Kidney (tissue), 14 donors: ENCODE results near the gene MYBPHL. TPM values are rescaled to one million over a fixed set of nuclear protein-coding genes. Genes with fewer than 3 reads are reported as not detected.

Experiments used
- DNase-seq, 5 donors: peaks; one replicate each; pipeline ENCODE4 v3.0.0-alpha.2; 2013 to 2020
- FAIRE-seq: peaks from 2 replicates; lab custom pipeline; 2012; peaks lifted over from hg19 to GRCh38; lab: Jason Lieb, UNC
- H3K27ac ChIP-seq, 2 donors: one replicate each; pipeline ENCODE4 v1.7.0; 2013; ENCODE audit warnings: low read depth in 2 of 2, low read length in 2 of 2, inconsistent platforms in 1 of 2
- H3K27me3 ChIP-seq: one replicate; pipeline ENCODE4 v1.7.1; 2013; ENCODE audit warnings: low read length, inconsistent platforms; ENCODE audit not compliant: control insufficient read depth, insufficient read depth
- H3K36me3 ChIP-seq, 3 donors: one replicate each; pipeline versions ENCODE4 v1.7.0 to v1.7.1; 2013; ENCODE audit warnings: low read length in 3 of 3, control low read depth in 1 of 3, inconsistent platforms in 1 of 3; ENCODE audit not compliant: insufficient read depth in 3 of 3, control insufficient read depth in 2 of 3
- H3K4me1 ChIP-seq, 3 donors: one replicate each; pipeline versions ENCODE4 v1.7.0 to v1.7.1; 2013; ENCODE audit warnings: low read length in 3 of 3, inconsistent platforms in 1 of 3, low read depth in 1 of 3; ENCODE audit not compliant: control insufficient read depth in 2 of 3, insufficient read depth in 2 of 3
- H3K4me3 ChIP-seq, 3 donors: one replicate each; pipeline versions ENCODE4 v1.7.0 to v1.8.1; 2013; ENCODE audit warnings: low read length in 3 of 3, control low read depth in 1 of 3, inconsistent platforms in 1 of 3
- H3K9ac ChIP-seq, 3 donors: one replicate each; pipeline versions ENCODE4 v1.7.0 to v1.7.1; 2013; ENCODE audit warnings: low read length in 3 of 3, control low read depth in 1 of 3, inconsistent platforms in 1 of 3
- H3K9me3 ChIP-seq, 3 donors: one replicate each; pipeline versions ENCODE4 v1.7.0 to v1.7.1; 2013; ENCODE audit warnings: low read length in 3 of 3, control low read depth in 1 of 3, inconsistent platforms in 1 of 3; ENCODE audit not compliant: control insufficient read depth in 2 of 3, insufficient read depth in 1 of 3
- CTCF ChIP-seq: IDR thresholded peaks from 3 replicates; pipeline ENCODE4 v1.5.1; 2012; ENCODE audit warnings: mild to moderate bottlenecking, moderate library complexity, borderline replicate concordance; ENCODE audit not compliant: insufficient read depth; ENCODE audit errors: extremely low read depth
- intact Hi-C: fragments of 100-400 bp; cut with DNase I; formaldehyde crosslinking; loops from one replicate; pipeline ENCODE4 v1.11.1; 2022
- polyA plus RNA-seq: library from polyadenylated mRNA; stranded (reverse); fragments of 350-450 nt; fragmentation: Illumina TruSeq; extraction: RNeasy Lipid Tissue Mini Kit (QIAGEN cat#74804); gene quantifications from one replicate; pipeline ENCODE4 v1.2.3, GENCODE V29; 2014; ENCODE audit warnings: low read depth, low replicate concordance; ENCODE audit not compliant: insufficient read depth
- total RNA-seq: library from RNA; stranded (reverse); fragmentation: NEBNext Ultra II Directional; extraction: Animal tissue kit (Norgen Biotek cat#: 25700); gene quantifications from one replicate; pipeline ENCODE4 v1.2.1, GENCODE V29; 2021
- donor health status: control.
- donor health status: control.
- donor health status: control.
- donor health status: control.
- donor health status: control.
- donor health status: DM: yes; HTN: yes; CAD: no.
- donor health status: Normal renal cell carcinoma (clear cell type).

Gene MYBPHL
- total and polyA plus RNA-seq, 2 donors from 2014 or later, result 0.19 TPM; not detected in 1

- Histone ChIP-seq H3K36me3 (no peaks in the 10 kb centered on the region), H3K27ac (no peak overlapping the region), H3K9ac (no peak overlapping the region), H3K9me3 (no peaks in the 10 kb centered on the region), H3K27me3 (no peaks in the 10 kb centered on the region), H3K4me1 (no peaks in the 10 kb centered on the region), H3K4me3 (no peak overlapping the region)
- no peak for FAIRE-seq
- intact Hi-C loops, result no loop called here
- no peak for TF ChIP-seq CTCF
- peak in 1 of 5 donors; percentile 53 for DNase-seq
These were observed 39.8 kb downstream of the MYBPHL start for GRCh38 chr1:109266965-109267364.

GRCh38 chr1:109265741-109266330 lies 41.0 kb downstream of the MYBPHL start:
- DNase-seq, result peak in 1 of 5 donors; percentile 65
- no peak for FAIRE-seq
- Histone ChIP-seq H3K36me3 (no peaks in the 10 kb centered on the region), H3K9me3 (no peaks in the 10 kb centered on the region), H3K27me3 (no peaks in the 10 kb centered on the region), H3K4me3 (no peak overlapping the region), H3K4me1 (no peaks in the 10 kb centered on the region), H3K27ac (no peak overlapping the region), H3K9ac (no peak overlapping the region)
- TF ChIP-seq CTCF, result no peak
- intact Hi-C loops, result no loop called here

GRCh38 chr1:109265016-109265415 lies 41.8 kb downstream of the MYBPHL start:
- H3K4me1 ChIP-seq, result no peaks in the 10 kb centered on the region
- DNase-seq (peak in 1 of 5 donors; percentile 62), FAIRE-seq (no peak)
- H3K36me3 ChIP-seq, result no peaks in the 10 kb centered on the region
- no peaks in the 10 kb centered on the region for H3K9me3 ChIP-seq
- intact Hi-C loops, result no loop called here
- H3K9ac ChIP-seq, result no peak overlapping the region
- no peak overlapping the region for H3K4me3 ChIP-seq
- TF ChIP-seq CTCF, result no peak
- no peak overlapping the region for H3K27ac ChIP-seq
- no peaks in the 10 kb centered on the region for H3K27me3 ChIP-seq

GRCh38 chr1:109264379-109264755 lies 42.4 kb downstream of the MYBPHL start:
- intact Hi-C loops, result no loop called here
- no peak overlapping the region for H3K27ac ChIP-seq

More at GRCh38 chr1:109264379-109264755, 42.4 kb downstream of the MYBPHL start:
- no peak overlapping the region for H3K9ac ChIP-seq
- FAIRE-seq (no peak), DNase-seq (no peak)
- H3K27me3 ChIP-seq, result no peaks in the 10 kb centered on the region
- H3K36me3 ChIP-seq, result no peaks in the 10 kb centered on the region
- TF ChIP-seq CTCF, result no peak
- H3K4me1 ChIP-seq, result no peaks in the 10 kb centered on the region
- no peak overlapping the region for H3K4me3 ChIP-seq
- no peaks in the 10 kb centered on the region for H3K9me3 ChIP-seq
